Dendritic cell treated with granulocyte-macrophage colony-stimulating factor and Interleukin-4, amounts not matched to agents 40 ng/mL and 50 ng/mL, for 4 days (primary cell): ENCODE data around the gene LIPC.

Experiments used
- H3K27ac Mint-ChIP-seq: one replicate; pipeline ENCODE4 v1.8.0; 2022; ENCODE audit warnings: mild to moderate bottlenecking, mixed read lengths
- H3K27me3 Mint-ChIP-seq: one replicate; pipeline ENCODE4 v1.8.0; 2022; ENCODE audit warnings: mild to moderate bottlenecking, mixed read lengths
- H3K36me3 Mint-ChIP-seq: one replicate; pipeline ENCODE4 v1.8.0; 2022; ENCODE audit warnings: low read depth, mixed read lengths
- H3K4me1 Mint-ChIP-seq: one replicate; pipeline ENCODE4 v1.8.0; 2022; ENCODE audit warnings: low read depth, mixed read lengths
- H3K4me3 Mint-ChIP-seq: one replicate; pipeline ENCODE4 v1.8.0; 2022; ENCODE audit warnings: mild to moderate bottlenecking, moderate library complexity, mixed read lengths
- H3K9me3 Mint-ChIP-seq: one replicate; pipeline ENCODE4 v1.8.0; 2022; ENCODE audit warnings: mixed read lengths
- intact Hi-C: fragments of 100-400 bp; cut with micrococcal nuclease; formaldehyde crosslinking; loops from one replicate; pipeline ENCODE4 v1.15.0; 2022

Gene LIPC

GRCh38 chr15:58566029-58566428 lies 134.2 kb downstream of the LIPC start:
- intact Hi-C loops, result no loop called here
- Mint-ChIP-seq H3K36me3 (no peaks in the 10 kb centered on the region), H3K27ac (no peak overlapping the region)

GRCh38 chr15:58568157-58568571 lies 136.4 kb downstream of the LIPC start:
- Mint-ChIP-seq H3K27ac (peak overlapping the region; percentile 82), H3K27me3 (peaks cover 3% of the 10 kb centered on the region), H3K9me3 (no peaks in the 10 kb centered on the region), H3K4me1 (peaks cover 9% of the 10 kb centered on the region), H3K36me3 (no peaks in the 10 kb centered on the region), H3K4me3 (no peak overlapping the region)
- intact Hi-C loops, result no loop called here

More at GRCh38 chr15:58566029-58566428, 134.2 kb downstream of the LIPC start:
- H3K27me3 Mint-ChIP-seq, result peaks cover 3% of the 10 kb centered on the region
- no peaks in the 10 kb centered on the region for H3K9me3 Mint-ChIP-seq
- no peak overlapping the region for H3K4me3 Mint-ChIP-seq
- H3K4me1 Mint-ChIP-seq, result peaks cover 9% of the 10 kb centered on the region

GRCh38 chr15:58569455-58569854 lies 137.7 kb downstream of the LIPC start:
- Mint-ChIP-seq H3K4me1 (peaks cover 9% of the 10 kb centered on the region), H3K9me3 (no peaks in the 10 kb centered on the region), H3K27me3 (peaks cover 3% of the 10 kb centered on the region), H3K36me3 (no peaks in the 10 kb centered on the region), H3K4me3 (no peak overlapping the region), H3K27ac (no peak overlapping the region)
- intact Hi-C loops, result no loop called here

- H3K36me3 Mint-ChIP-seq, result no peaks in the 10 kb centered on the region
- no peak overlapping the region for H3K27ac Mint-ChIP-seq
- no peaks in the 10 kb centered on the region for H3K27me3 Mint-ChIP-seq
- peaks cover 9% of the 10 kb centered on the region for H3K4me1 Mint-ChIP-seq
- no peaks in the 10 kb centered on the region for H3K9me3 Mint-ChIP-seq
- intact Hi-C loops, result no loop called here
- H3K4me3 Mint-ChIP-seq, result no peak overlapping the region
Measured at GRCh38 chr15:58571491-58571890, 139.7 kb downstream of the LIPC start.

GRCh38 chr15:58572521-58572920 lies 140.7 kb downstream of the LIPC start:
- intact Hi-C loops, result no loop called here
- Mint-ChIP-seq H3K9me3 (no peaks in the 10 kb centered on the region), H3K4me3 (no peak overlapping the region), H3K4me1 (peaks cover 9% of the 10 kb centered on the region), H3K27me3 (no peaks in the 10 kb centered on the region), H3K27ac (no peak overlapping the region), H3K36me3 (no peaks in the 10 kb centered on the region)

- Mint-ChIP-seq H3K27me3 (no peaks in the 10 kb centered on the region), H3K4me1 (peaks cover 4% of the 10 kb centered on the region), H3K27ac (no peak overlapping the region), H3K4me3 (no peak overlapping the region), H3K36me3 (no peaks in the 10 kb centered on the region), H3K9me3 (no peaks in the 10 kb centered on the region)
- intact Hi-C loops, result no loop called here
Measured at GRCh38 chr15:58573270-58573669, 141.5 kb downstream of the LIPC start.

- Mint-ChIP-seq H3K27me3 (no peaks in the 10 kb centered on the region), H3K36me3 (no peaks in the 10 kb centered on the region), H3K4me1 (peaks cover 4% of the 10 kb centered on the region), H3K9me3 (no peaks in the 10 kb centered on the region), H3K27ac (no peak overlapping the region), H3K4me3 (no peak overlapping the region)
- intact Hi-C loops, result no loop called here
Measured at GRCh38 chr15:58574631-58575030, 142.8 kb downstream of the LIPC start.

GRCh38 chr15:58575045-58575786 lies 143.4 kb downstream of the LIPC start:
- H3K27me3 Mint-ChIP-seq, result no peaks in the 10 kb centered on the region
- H3K9me3 Mint-ChIP-seq, result no peaks in the 10 kb centered on the region
- no peak overlapping the region for H3K4me3 Mint-ChIP-seq
- H3K36me3 Mint-ChIP-seq, result no peaks in the 10 kb centered on the region
- intact Hi-C loops, result no loop called here
- H3K27ac Mint-ChIP-seq, result no peak overlapping the region
- H3K4me1 Mint-ChIP-seq, result peaks cover 6% of the 10 kb centered on the region

GRCh38 chr15:58576657-58577056 lies 144.9 kb downstream of the LIPC start:
- no peaks in the 10 kb centered on the region for H3K36me3 Mint-ChIP-seq
- no peaks in the 10 kb centered on the region for H3K9me3 Mint-ChIP-seq
- peaks cover 7% of the 10 kb centered on the region for H3K4me1 Mint-ChIP-seq
- H3K4me3 Mint-ChIP-seq, result no peak overlapping the region
- H3K27me3 Mint-ChIP-seq, result no peaks in the 10 kb centered on the region
- no peak overlapping the region for H3K27ac Mint-ChIP-seq
- intact Hi-C loops, result no loop called here

GRCh38 chr15:58582160-58582559 lies 150.4 kb downstream of the LIPC start:
- no peaks in the 10 kb centered on the region for H3K27me3 Mint-ChIP-seq
- no peaks in the 10 kb centered on the region for H3K9me3 Mint-ChIP-seq
- H3K4me1 Mint-ChIP-seq, result peaks cover 46% of the 10 kb centered on the region
- H3K36me3 Mint-ChIP-seq, result no peaks in the 10 kb centered on the region
- intact Hi-C loops, result loop anchor here (10.0 kb wide), 1 partner anchor 57 kb away; no protein-coding TSS in a partner anchor
- H3K4me3 Mint-ChIP-seq, result no peak overlapping the region
- H3K27ac Mint-ChIP-seq, result peak overlapping the region; percentile 22

GRCh38 chr15:58583171-58583908 lies 151.5 kb downstream of the LIPC start:
- peak overlapping the region; percentile 3 for H3K27ac Mint-ChIP-seq

GRCh38 chr15:58584789-58585461 lies 153.1 kb downstream of the LIPC start:
- H3K36me3 Mint-ChIP-seq, result peaks cover 2% of the 10 kb centered on the region
- peaks cover 40% of the 10 kb centered on the region for H3K4me1 Mint-ChIP-seq
- no peaks in the 10 kb centered on the region for H3K9me3 Mint-ChIP-seq
- intact Hi-C loops, result loop anchor here (10.0 kb wide), 1 partner anchor 60 kb away; no protein-coding TSS in a partner anchor
- H3K4me3 Mint-ChIP-seq, result no peak overlapping the region
- H3K27me3 Mint-ChIP-seq, result no peaks in the 10 kb centered on the region
- peak overlapping the region; percentile 3 for H3K27ac Mint-ChIP-seq

More at GRCh38 chr15:58583171-58583908, 151.5 kb downstream of the LIPC start:
- no peak overlapping the region for H3K4me3 Mint-ChIP-seq
- H3K36me3 Mint-ChIP-seq, result no peaks in the 10 kb centered on the region
- H3K9me3 Mint-ChIP-seq, result no peaks in the 10 kb centered on the region
- H3K27me3 Mint-ChIP-seq, result no peaks in the 10 kb centered on the region
- intact Hi-C loops, result loop anchor here (10.0 kb wide), 1 partner anchor 59 kb away; no protein-coding TSS in a partner anchor
- H3K4me1 Mint-ChIP-seq, result peaks cover 46% of the 10 kb centered on the region

- intact Hi-C loops, result loop anchor here (10.0 kb wide), 1 partner anchor 61 kb away; no protein-coding TSS in a partner anchor
- Mint-ChIP-seq H3K27me3 (no peaks in the 10 kb centered on the region), H3K4me1 (peaks cover 40% of the 10 kb centered on the region), H3K27ac (no peak overlapping the region), H3K4me3 (no peak overlapping the region), H3K9me3 (no peaks in the 10 kb centered on the region), H3K36me3 (peaks cover 6% of the 10 kb centered on the region)
Measured at GRCh38 chr15:58585693-58586443, 154.1 kb downstream of the LIPC start.
